HG02763 (cell line): Measurements from ENCODE around the gene ETS1.

Experiments
- ATAC-seq: cut with Tn5 transposase; IDR thresholded peaks from one replicate; pipeline ENCODE4 v1.9.1; 2021; ENCODE audit warnings: mild to moderate bottlenecking, moderate library complexity; ENCODE audit not compliant: unreplicated experiment

The ETS1 gene

GRCh38 chr11:128412847-128413791, 174.2 kb downstream of the ETS1 start:
- peak; percentile 65 for ATAC-seq

- ATAC-seq: no peak
Measured at GRCh38 chr11:128411812-128412211, 175.5 kb downstream of the ETS1 start.

- no peak for ATAC-seq
Measured at GRCh38 chr11:128411150-128411549, 176.2 kb downstream of the ETS1 start.

GRCh38 chr11:128409476-128409875, 177.9 kb downstream of the ETS1 start:
- no peak for ATAC-seq
